ENCODE data around the gene ABCF2. TPM values are rescaled to one million over a fixed set of nuclear protein-coding genes. Genes with fewer than 3 reads are reported as not detected.

The ABCF2 gene
- total RNA-seq, 1 experiment from 2014 or later: 69.0 TPM

DNA sequence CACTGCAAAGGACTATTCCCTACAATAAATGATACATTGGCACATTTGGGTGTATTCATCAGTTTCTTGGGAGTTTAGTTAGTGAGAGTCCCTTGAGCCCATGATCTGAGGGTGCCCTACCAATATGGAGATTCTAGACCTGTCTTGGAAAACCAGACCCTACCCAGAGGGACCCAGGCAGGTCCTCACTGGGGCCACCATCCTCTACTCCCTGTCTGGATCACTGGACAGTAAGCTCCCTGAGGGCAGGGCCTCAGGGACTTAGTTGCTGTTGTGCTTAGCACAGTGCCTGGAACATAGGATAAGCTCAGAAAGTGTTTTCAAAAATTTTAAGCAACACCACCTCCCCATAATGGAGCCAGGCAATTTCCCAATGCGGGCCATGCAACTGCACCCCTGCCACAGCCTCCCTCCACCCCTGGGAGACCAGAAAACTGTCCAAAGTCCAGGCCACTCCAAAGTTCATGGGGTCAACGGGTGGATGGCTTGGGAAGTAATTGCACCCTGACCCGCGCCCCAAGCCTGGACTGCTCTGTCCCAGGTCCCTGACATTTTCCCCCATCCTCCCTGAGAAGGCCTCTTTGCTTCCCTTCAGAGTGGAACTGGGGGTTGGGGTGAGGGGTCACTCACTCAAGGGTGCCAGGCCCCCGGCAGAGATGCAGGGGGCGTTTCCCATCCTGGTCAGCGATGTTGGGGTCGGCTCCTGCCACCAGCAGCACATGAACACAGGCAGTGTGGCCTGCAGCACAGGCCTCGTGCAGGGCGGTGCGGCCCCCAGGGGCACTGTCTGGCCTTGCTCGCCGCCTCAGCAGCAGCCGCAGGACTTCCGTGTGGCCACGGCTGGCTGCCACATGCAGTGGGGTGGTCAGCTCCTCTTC, 41.0 kb downstream of the ABCF2 start:
- Histone ChIP-seq H3K9me3 (ENCODE audit: low read depth, low read length, poor library complexity, severe bottlenecking) (no peaks in the 10 kb centered on the region), H3K36me3 (ENCODE audit: insufficient read depth, low read length, poor library complexity, severe bottlenecking) (no peaks in the 10 kb centered on the region), H3K4me3 (ENCODE audit: low read depth, low read length, poor library complexity, severe bottlenecking) (no peak overlapping the region), H3K27me3 (replicated peaks; ENCODE audit: insufficient read depth, low read depth, low read length, poor library complexity) (no peaks in the 10 kb centered on the region), H3K27ac (ENCODE audit: low read depth, low read length, poor library complexity, severe bottlenecking) (no peak overlapping the region), H3K4me1 (ENCODE audit: insufficient read depth, low read length, poor library complexity, severe bottlenecking) (no peaks in the 10 kb centered on the region)
- no TSS peak for BruUV-seq (replicated peaks)
- intact Hi-C loops (cut with micrococcal nuclease; ENCODE audit: unreplicated experiment): no loop called here
- ChIA-PET CTCF (no interaction called here), POLR2A (ENCODE audit: low non-redundant PET) (no interaction called here)
- no peak for DNase-seq (ENCODE audit: low spot score)
- TF ChIP-seq, protein P1, sequence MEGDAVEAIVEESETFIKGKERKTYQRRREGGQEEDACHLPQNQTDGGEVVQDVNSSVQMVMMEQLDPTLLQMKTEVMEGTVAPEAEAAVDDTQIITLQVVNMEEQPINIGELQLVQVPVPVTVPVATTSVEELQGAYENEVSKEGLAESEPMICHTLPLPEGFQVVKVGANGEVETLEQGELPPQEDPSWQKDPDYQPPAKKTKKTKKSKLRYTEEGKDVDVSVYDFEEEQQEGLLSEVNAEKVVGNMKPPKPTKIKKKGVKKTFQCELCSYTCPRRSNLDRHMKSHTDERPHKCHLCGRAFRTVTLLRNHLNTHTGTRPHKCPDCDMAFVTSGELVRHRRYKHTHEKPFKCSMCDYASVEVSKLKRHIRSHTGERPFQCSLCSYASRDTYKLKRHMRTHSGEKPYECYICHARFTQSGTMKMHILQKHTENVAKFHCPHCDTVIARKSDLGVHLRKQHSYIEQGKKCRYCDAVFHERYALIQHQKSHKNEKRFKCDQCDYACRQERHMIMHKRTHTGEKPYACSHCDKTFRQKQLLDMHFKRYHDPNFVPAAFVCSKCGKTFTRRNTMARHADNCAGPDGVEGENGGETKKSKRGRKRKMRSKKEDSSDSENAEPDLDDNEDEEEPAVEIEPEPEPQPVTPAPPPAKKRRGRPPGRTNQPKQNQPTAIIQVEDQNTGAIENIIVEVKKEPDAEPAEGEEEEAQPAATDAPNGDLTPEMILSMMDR (conservative IDR thresholded peaks at IDR 0.05; ENCODE audit: low read depth, low read length): no peak
- no peak for TF ChIP-seq EZH2 (IDR thresholded peaks at IDR 0.05; ENCODE audit: borderline replicate concordance, low read depth, low read length, poor library complexity, severe bottlenecking)

DNA sequence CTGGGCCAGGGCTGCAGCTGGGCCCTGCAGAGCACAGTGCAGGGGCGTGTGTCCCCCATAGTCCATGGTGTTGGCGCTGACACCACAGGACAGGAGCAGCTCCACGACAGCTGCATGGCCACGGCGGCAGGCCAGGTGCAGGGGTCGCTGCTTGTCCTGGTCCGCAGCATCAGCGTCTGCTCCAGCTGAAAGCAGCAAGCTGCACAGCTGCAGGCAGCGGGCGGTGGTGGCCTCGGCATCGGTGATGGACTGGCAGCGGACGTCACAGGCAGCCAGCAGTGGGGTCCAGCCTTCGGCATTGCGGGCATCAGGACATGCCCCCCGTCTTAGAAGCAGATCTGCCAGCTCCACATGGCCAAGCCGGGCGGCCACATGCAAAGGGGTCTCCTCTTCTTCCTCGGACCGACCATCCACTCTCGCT, 46.0 kb downstream of the ABCF2 start:
- CTCF ChIA-PET: no interaction called here
- Histone ChIP-seq H3K27ac (ENCODE audit: low read depth, low read length, poor library complexity, severe bottlenecking) (no peak overlapping the region), H3K9me3 (ENCODE audit: low read depth, low read length, poor library complexity, severe bottlenecking) (no peaks in the 10 kb centered on the region), H3K4me3 (ENCODE audit: low read depth, low read length, poor library complexity, severe bottlenecking) (no peak overlapping the region), H3K36me3 (ENCODE audit: insufficient read depth, low read length, poor library complexity, severe bottlenecking) (no peaks in the 10 kb centered on the region), H3K27me3 (replicated peaks; ENCODE audit: insufficient read depth, low read depth, low read length, poor library complexity) (no peaks in the 10 kb centered on the region), H3K4me1 (ENCODE audit: insufficient read depth, low read length, poor library complexity, severe bottlenecking) (no peaks in the 10 kb centered on the region)
- POLR2A ChIA-PET (ENCODE audit: low non-redundant PET): no interaction called here
- no peak for DNase-seq (ENCODE audit: low spot score)
- TF ChIP-seq, protein P1 (conservative IDR thresholded peaks at IDR 0.05; ENCODE audit: low read depth, low read length): no peak
- no peak for TF ChIP-seq EZH2 (IDR thresholded peaks at IDR 0.05; ENCODE audit: borderline replicate concordance, low read depth, low read length, poor library complexity, severe bottlenecking)
- intact Hi-C loops (cut with micrococcal nuclease; ENCODE audit: unreplicated experiment): no loop called here
- BruUV-seq (replicated peaks): no TSS peak

DNA sequence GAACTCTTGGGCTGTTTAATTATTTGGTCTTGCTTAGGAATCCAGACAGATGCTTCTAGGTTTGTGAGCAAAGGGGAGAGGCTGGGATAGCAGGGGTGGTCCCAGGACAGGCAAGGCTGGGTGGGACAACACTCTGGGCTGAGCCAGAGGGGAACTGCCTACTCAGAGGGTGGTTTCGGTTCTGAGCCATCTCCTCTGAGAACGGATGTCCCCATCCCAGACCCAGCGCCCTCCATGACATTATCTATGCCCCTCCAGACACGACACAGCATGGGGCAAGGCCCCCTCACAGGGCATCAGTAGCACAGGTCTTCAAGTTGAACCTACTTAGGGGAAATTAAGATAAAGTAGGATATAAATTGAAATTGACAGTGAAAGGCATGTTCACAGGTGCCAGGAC, 47.1 kb downstream of the ABCF2 start:
- Histone ChIP-seq H3K9me3 (ENCODE audit: low read depth, low read length, poor library complexity, severe bottlenecking) (no peaks in the 10 kb centered on the region), H3K27ac (ENCODE audit: low read depth, low read length, poor library complexity, severe bottlenecking) (no peak overlapping the region), H3K4me3 (ENCODE audit: low read depth, low read length, poor library complexity, severe bottlenecking) (no peak overlapping the region), H3K27me3 (replicated peaks; ENCODE audit: insufficient read depth, low read depth, low read length, poor library complexity) (no peaks in the 10 kb centered on the region), H3K36me3 (ENCODE audit: insufficient read depth, low read length, poor library complexity, severe bottlenecking) (no peaks in the 10 kb centered on the region), H3K4me1 (ENCODE audit: insufficient read depth, low read length, poor library complexity, severe bottlenecking) (no peaks in the 10 kb centered on the region)
- ChIA-PET POLR2A (ENCODE audit: low non-redundant PET) (no interaction called here), CTCF (no interaction called here)
- no peak for DNase-seq (ENCODE audit: low spot score)
- intact Hi-C loops (cut with micrococcal nuclease; ENCODE audit: unreplicated experiment): no loop called here
- no TSS peak for BruUV-seq (replicated peaks)
- no peak for TF ChIP-seq EZH2 (IDR thresholded peaks at IDR 0.05; ENCODE audit: borderline replicate concordance, low read depth, low read length, poor library complexity, severe bottlenecking)
- TF ChIP-seq, protein P1 (conservative IDR thresholded peaks at IDR 0.05; ENCODE audit: low read depth, low read length): no peak

All from A673 (cell line).